PC-3 (cell line): ENCODE results near the gene SLC13A2. TPM values are rescaled to one million over a fixed set of nuclear protein-coding genes. Genes with fewer than 3 reads are reported as not detected.

Source experiments
- ATAC-seq: fragments of 200-7000 bp; cut with Tn5 transposase; 2 replicates; pipeline ENCODE4 v1.9.1; 2020; ENCODE audit warnings: mild to moderate bottlenecking, moderate library complexity
- BruUV-seq: library from RNA; stranded (reverse); fragments of 400-500 nt; replicated peaks from 2 replicates; lab custom pipeline; 2021; lab: Mats Ljungman, UMichigan
- CTCF ChIA-PET: fragments of 300-600 bp; sonication (Branson Sonifier 250); formaldehyde crosslinking; loops from one replicate; lab custom pipeline; 2022; ENCODE audit warnings: antibody characterized with exemption; lab: Charles Lee
- POLR2A ChIA-PET: fragments of 300-600 bp; sonication (Branson Sonifier 250); formaldehyde crosslinking; loops from one replicate; lab custom pipeline; 2022; ENCODE audit warnings: antibody characterized with exemption; ENCODE audit not compliant: unreplicated experiment; lab: Charles Lee
- DNase-seq: peaks from one replicate; pipeline ENCODE4 v3.0.0-alpha.2; 2015
- H2AFZ ChIP-seq: fragments of 300-600 bp; sonication (generic); 2 replicates; pipeline ENCODE4 v1.6.0; 2016; ENCODE audit warnings: antibody characterized with exemption, low read length
- H3F3A ChIP-seq: fragments of 300-600 bp; sonication (generic); one replicate; pipeline ENCODE4 v1.6.0; 2017; ENCODE audit warnings: antibody characterized with exemption, low read length, control low read depth, mild to moderate bottlenecking; ENCODE audit not compliant: unreplicated experiment
- H3K27ac ChIP-seq: fragments of 300-600 bp; sonication (generic); 2 replicates; pipeline ENCODE4 v1.5.1; 2016; ENCODE audit warnings: mild to moderate bottlenecking, low read length
- H3K27me3 ChIP-seq: fragments of 300-600 bp; sonication (generic); 2 replicates; pipeline ENCODE4 v1.6.1; 2016; ENCODE audit warnings: low read length, mixed read lengths
- H3K36me3 ChIP-seq: fragments of 300-600 bp; sonication (generic); 2 replicates; pipeline ENCODE4 v1.6.1; 2016; ENCODE audit warnings: low read depth, mixed run types, low read length, mixed read lengths
- H3K4me1 ChIP-seq: fragments of 300-600 bp; sonication (generic); 2 replicates; pipeline ENCODE4 v1.5.1; 2016; ENCODE audit warnings: low read length; ENCODE audit not compliant: insufficient read depth
- H3K4me2 ChIP-seq: fragments of 300-600 bp; sonication (generic); 2 replicates; pipeline ENCODE4 v1.6.0; 2016; ENCODE audit warnings: low read length
- H3K4me3 ChIP-seq: fragments of 300-600 bp; sonication (generic); 2 replicates; pipeline ENCODE4 v1.5.1; 2016; ENCODE audit warnings: mild to moderate bottlenecking, low read length, mixed read lengths
- H3K79me2 ChIP-seq: fragments of 300-600 bp; sonication (generic); 2 replicates; pipeline ENCODE4 v1.6.1; 2017; ENCODE audit warnings: low read length, mixed read lengths
- H3K9ac ChIP-seq: fragments of 300-600 bp; sonication (generic); 2 replicates; pipeline ENCODE4 v1.6.0; 2016; ENCODE audit warnings: mild to moderate bottlenecking, low read length
- H3K9me2 ChIP-seq: fragments of 300-600 bp; sonication (generic); replicated peaks from 2 replicates; pipeline ENCODE4 v1.6.1; 2016; ENCODE audit warnings: mixed run types, low read length, mixed read lengths
- H3K9me3 ChIP-seq: fragments of 300-600 bp; sonication (generic); 2 replicates; pipeline ENCODE4 v1.6.1; 2016; ENCODE audit warnings: low read length, mixed read lengths
- H4K20me1 ChIP-seq: fragments of 300-600 bp; sonication (generic); 2 replicates; pipeline ENCODE4 v1.6.1; 2016; ENCODE audit warnings: low read length, mixed read lengths
- CTCF ChIP-seq: fragments of 300-600 bp; sonication (generic); conservative IDR thresholded peaks from 2 replicates; pipeline ENCODE4 v1.5.1; 2017; ENCODE audit warnings: antibody characterized with exemption, low read depth, mild to moderate bottlenecking, low read length
- EZH2 ChIP-seq: fragments of 300-600 bp; sonication (generic); IDR thresholded peaks from one replicate; pipeline ENCODE4 v1.6.1; 2017; ENCODE audit warnings: antibody characterized with exemption, mild to moderate bottlenecking, low read length; ENCODE audit not compliant: unreplicated experiment
- EZH2phosphoT487 ChIP-seq: fragments of 300-600 bp; sonication (generic); IDR thresholded peaks from 2 replicates; pipeline ENCODE4 v1.6.1; 2018; ENCODE audit warnings: mild to moderate bottlenecking, antibody characterized with exemption, low read length, borderline replicate concordance
- intact Hi-C: fragments of 100-400 bp; cut with micrococcal nuclease; formaldehyde crosslinking; loops from 2 replicates; pipeline ENCODE4 v1.9.0; 2023
- total RNA-seq: library from RNA; depleted of rRNA; stranded (reverse); fragments of >200 nt; gene quantifications from 2 replicates; pipeline ENCODE4 v1.2.3, GENCODE V29; 2014

SLC13A2 gene
- total RNA-seq, 1 experiment from 2014 or later, result not detected

GRCh38 chr17:28482551-28483199 is 9.2 kb downstream of the SLC13A2 start:
- intact Hi-C loops, result no loop called here
- H2AFZ ChIP-seq, result no peak overlapping the region
- H3K9me2 ChIP-seq, result no peaks in the 10 kb centered on the region
- H3K36me3 ChIP-seq, result no peaks in the 10 kb centered on the region
- BruUV-seq, result no TSS peak
- no peaks in the 10 kb centered on the region for H3F3A ChIP-seq
- no peaks in the 10 kb centered on the region for H3K27me3 ChIP-seq
- no peaks in the 10 kb centered on the region for H3K4me1 ChIP-seq
- no peaks in the 10 kb centered on the region for H3K79me2 ChIP-seq
- ATAC-seq (no peak), DNase-seq (no peak)
- TF ChIP-seq EZH2phosphoT487 (no peak), EZH2 (no peak), CTCF (no peak)
- no peaks in the 10 kb centered on the region for H3K9me3 ChIP-seq
- H3K9ac ChIP-seq, result no peak overlapping the region
- no peak overlapping the region for H3K27ac ChIP-seq
- H3K4me2 ChIP-seq, result no peak overlapping the region
- no peak overlapping the region for H3K4me3 ChIP-seq
- no peaks in the 10 kb centered on the region for H4K20me1 ChIP-seq
- ChIA-PET POLR2A (no interaction called here), CTCF (no interaction called here)

- Histone ChIP-seq H3K27ac (no peak overlapping the region), H3K4me1 (no peaks in the 10 kb centered on the region), H3K4me3 (no peak overlapping the region), H3K4me2 (no peak overlapping the region), H3K9ac (no peak overlapping the region), H2AFZ (no peak overlapping the region), H4K20me1 (no peaks in the 10 kb centered on the region), H3K79me2 (no peaks in the 10 kb centered on the region), H3K9me3 (no peaks in the 10 kb centered on the region), H3K36me3 (no peaks in the 10 kb centered on the region), H3K27me3 (no peaks in the 10 kb centered on the region), H3K9me2 (no peaks in the 10 kb centered on the region), H3F3A (no peaks in the 10 kb centered on the region)
- DNase-seq (no peak), ATAC-seq (no peak)
- intact Hi-C loops, result no loop called here
- ChIA-PET POLR2A (no interaction called here), CTCF (no interaction called here)
- TF ChIP-seq CTCF (no peak), EZH2 (no peak), EZH2phosphoT487 (no peak)
- no TSS peak for BruUV-seq
These were observed 10.9 kb downstream of the SLC13A2 start for GRCh38 chr17:28484296-28484695.

DNA sequence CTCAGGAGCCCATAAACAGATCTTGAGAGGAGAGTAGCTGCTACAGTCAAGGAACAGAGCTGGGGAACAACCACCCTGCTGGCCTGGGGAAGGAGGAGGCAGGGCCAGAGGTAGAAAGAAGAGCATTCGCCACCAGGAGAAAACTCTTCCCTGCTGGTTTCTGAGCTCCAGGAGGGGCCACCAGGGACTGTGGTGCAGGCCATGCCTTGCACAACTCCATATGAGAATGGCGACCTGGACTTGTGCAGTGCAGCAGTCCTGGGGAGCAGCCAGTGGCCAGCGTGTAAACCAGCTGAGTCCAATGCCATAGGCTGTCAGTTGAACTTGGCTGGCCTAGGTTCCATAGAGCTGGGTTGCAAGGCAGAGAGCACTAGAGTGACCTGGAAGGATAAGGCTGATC is 11.6 kb downstream of the SLC13A2 start:
- no peaks in the 10 kb centered on the region for H3K79me2 ChIP-seq
- TF ChIP-seq EZH2, result no peak
- no peak for TF ChIP-seq EZH2phosphoT487
- TF ChIP-seq CTCF, result no peak
- no peak overlapping the region for H3K4me2 ChIP-seq
- no peak overlapping the region for H2AFZ ChIP-seq
- ChIA-PET POLR2A (no interaction called here), CTCF (no interaction called here)
- H3K9me2 ChIP-seq, result no peaks in the 10 kb centered on the region
- H3K4me1 ChIP-seq, result no peaks in the 10 kb centered on the region
- ATAC-seq (no peak), DNase-seq (no peak)
- no peaks in the 10 kb centered on the region for H3K27me3 ChIP-seq
- BruUV-seq, result no TSS peak
- H3K27ac ChIP-seq, result no peak overlapping the region
- H3F3A ChIP-seq, result no peaks in the 10 kb centered on the region
- H3K4me3 ChIP-seq, result no peak overlapping the region
- H4K20me1 ChIP-seq, result no peaks in the 10 kb centered on the region
- H3K9ac ChIP-seq, result no peak overlapping the region
- H3K9me3 ChIP-seq, result no peaks in the 10 kb centered on the region
- H3K36me3 ChIP-seq, result no peaks in the 10 kb centered on the region
- intact Hi-C loops, result no loop called here
